ENCODE results near the gene HLA-DQA1. TPM values are rescaled to one million over a fixed set of nuclear protein-coding genes. Genes with fewer than 3 reads are reported as not detected.

The HLA-DQA1 gene
- total and polyA plus RNA-seq, 4 donors = 2.1 to 19.9 (median 9.3) TPM

DNA sequence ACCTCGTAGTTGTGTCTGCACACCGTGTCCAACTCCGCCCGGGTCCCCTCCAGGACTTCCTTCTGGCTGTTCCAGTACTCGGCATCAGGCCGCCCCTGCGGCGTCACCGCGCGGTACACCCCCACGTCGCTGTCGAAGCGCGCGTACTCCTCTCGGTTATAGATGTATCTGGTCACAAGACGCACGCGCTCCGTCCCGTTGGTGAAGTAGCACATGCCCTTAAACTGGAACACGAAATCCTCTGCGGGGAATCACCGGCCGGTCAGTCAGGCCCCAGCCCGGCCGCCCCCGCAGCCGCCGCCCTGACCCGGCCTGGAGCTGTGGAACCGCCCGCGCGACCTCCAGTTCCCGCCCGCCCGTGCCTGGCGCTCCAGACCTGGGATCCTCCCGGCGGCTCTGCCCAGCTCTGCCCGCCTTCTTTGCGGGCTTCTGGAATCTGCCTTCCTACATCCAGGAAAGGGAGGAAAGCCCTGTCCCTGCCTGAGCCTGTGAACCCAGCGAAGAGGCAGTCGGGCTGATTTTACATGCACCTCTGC, 27.7 kb downstream of the HLA-DQA1 start (continued):
- TF ChIP-seq, protein P1, sequence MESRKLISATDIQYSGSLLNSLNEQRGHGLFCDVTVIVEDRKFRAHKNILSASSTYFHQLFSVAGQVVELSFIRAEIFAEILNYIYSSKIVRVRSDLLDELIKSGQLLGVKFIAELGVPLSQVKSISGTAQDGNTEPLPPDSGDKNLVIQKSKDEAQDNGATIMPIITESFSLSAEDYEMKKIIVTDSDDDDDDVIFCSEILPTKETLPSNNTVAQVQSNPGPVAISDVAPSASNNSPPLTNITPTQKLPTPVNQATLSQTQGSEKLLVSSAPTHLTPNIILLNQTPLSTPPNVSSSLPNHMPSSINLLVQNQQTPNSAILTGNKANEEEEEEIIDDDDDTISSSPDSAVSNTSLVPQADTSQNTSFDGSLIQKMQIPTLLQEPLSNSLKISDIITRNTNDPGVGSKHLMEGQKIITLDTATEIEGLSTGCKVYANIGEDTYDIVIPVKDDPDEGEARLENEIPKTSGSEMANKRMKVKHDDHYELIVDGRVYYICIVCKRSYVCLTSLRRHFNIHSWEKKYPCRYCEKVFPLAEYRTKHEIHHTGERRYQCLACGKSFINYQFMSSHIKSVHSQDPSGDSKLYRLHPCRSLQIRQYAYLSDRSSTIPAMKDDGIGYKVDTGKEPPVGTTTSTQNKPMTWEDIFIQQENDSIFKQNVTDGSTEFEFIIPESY (IDR thresholded peaks at IDR 0.05) = no peak
- TF ChIP-seq FOXA1 (IDR thresholded peaks at IDR 0.05) (no peak), ATF3 (IDR thresholded peaks at IDR 0.05) (no peak), YY1 (IDR thresholded peaks at IDR 0.05) (no peak), MAX (IDR thresholded peaks at IDR 0.05) (no peak), NR2F2 (IDR thresholded peaks at IDR 0.05) (no peak)

GRCh38 chr6:32665661-32666060, 28.5 kb downstream of the HLA-DQA1 start:
- no peak overlapping the region for H3K4me3 ChIP-seq (ENCODE audit: low read depth in 1 of 3, low read length in 3 of 3)

GRCh38 chr6:32666420-32667300, 29.5 kb downstream of the HLA-DQA1 start, which contains the start of gene HLA-DQB1:
Gene HLA-DQB1, minus strand, starts transcription at chr6:32666657. Its CDS starts 50 bp downstream, at chr6:32666607.
- peak within 1 kb of the TSS in 1 of 2 donors; percentile 81 for H3K9ac ChIP-seq (ENCODE audit: low read depth in 1 of 2, low read length in 2 of 2)
- peak; percentile 42 for DNase-seq (ENCODE audit: low spot score)
- 18% methylated on average over 16 of the region's 16 CpGs for WGBS
- TF ChIP-seq NR2F2 (IDR thresholded peaks at IDR 0.05) = no peak
- TF ChIP-seq RXRA (IDR thresholded peaks at IDR 0.05) = no peak
- TF ChIP-seq HNF4A (conservative IDR thresholded peaks at IDR 0.05) = no peak
- TF ChIP-seq TAF1 (conservative IDR thresholded peaks at IDR 0.05) = no peak
- TF ChIP-seq, protein P2, sequence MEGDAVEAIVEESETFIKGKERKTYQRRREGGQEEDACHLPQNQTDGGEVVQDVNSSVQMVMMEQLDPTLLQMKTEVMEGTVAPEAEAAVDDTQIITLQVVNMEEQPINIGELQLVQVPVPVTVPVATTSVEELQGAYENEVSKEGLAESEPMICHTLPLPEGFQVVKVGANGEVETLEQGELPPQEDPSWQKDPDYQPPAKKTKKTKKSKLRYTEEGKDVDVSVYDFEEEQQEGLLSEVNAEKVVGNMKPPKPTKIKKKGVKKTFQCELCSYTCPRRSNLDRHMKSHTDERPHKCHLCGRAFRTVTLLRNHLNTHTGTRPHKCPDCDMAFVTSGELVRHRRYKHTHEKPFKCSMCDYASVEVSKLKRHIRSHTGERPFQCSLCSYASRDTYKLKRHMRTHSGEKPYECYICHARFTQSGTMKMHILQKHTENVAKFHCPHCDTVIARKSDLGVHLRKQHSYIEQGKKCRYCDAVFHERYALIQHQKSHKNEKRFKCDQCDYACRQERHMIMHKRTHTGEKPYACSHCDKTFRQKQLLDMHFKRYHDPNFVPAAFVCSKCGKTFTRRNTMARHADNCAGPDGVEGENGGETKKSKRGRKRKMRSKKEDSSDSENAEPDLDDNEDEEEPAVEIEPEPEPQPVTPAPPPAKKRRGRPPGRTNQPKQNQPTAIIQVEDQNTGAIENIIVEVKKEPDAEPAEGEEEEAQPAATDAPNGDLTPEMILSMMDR (IDR thresholded peaks at IDR 0.05; ENCODE audit: low read depth, low read length, missing input control) = no peak
- no peak for TF ChIP-seq FOXA2 (IDR thresholded peaks at IDR 0.05)
- TF ChIP-seq GABPA (IDR thresholded peaks at IDR 0.05 in 1 of 2, conservative IDR thresholded peaks at IDR 0.05 in 1 of 2) = no peak
- no peak for TF ChIP-seq MAX (IDR thresholded peaks at IDR 0.05)

More at GRCh38 chr6:32665661-32666060, 28.5 kb downstream of the HLA-DQA1 start:
- Histone ChIP-seq H3K27me3 (ENCODE audit: control insufficient read depth in 4 of 4, insufficient read depth in 4 of 4, low read length in 3 of 4) (no peaks in the 10 kb centered on the region), H3K27ac (ENCODE audit: low read depth in 1 of 2, low read length in 2 of 2) (peak overlapping the region; percentile 25 to 63), H3K36me3 (ENCODE audit: control insufficient read depth in 4 of 4, insufficient read depth in 3 of 4, low read depth in 1 of 4, low read length in 3 of 4) (no peaks in the 10 kb centered on the region), H3K4me1 (ENCODE audit: control insufficient read depth in 4 of 4, insufficient read depth in 4 of 4, low read length in 3 of 4) (no peaks in the 10 kb centered on the region), H3K9me3 (ENCODE audit: control insufficient read depth in 4 of 4, low read length in 3 of 4) (no peaks in the 10 kb centered on the region), H3K9ac (ENCODE audit: low read depth in 1 of 2, low read length in 2 of 2) (peak overlapping the region in 1 of 2 donors; percentile 81)
- 24% methylated on average over 3 of the region's 3 CpGs for WGBS
- no peak for TF ChIP-seq FOXA1 (IDR thresholded peaks at IDR 0.05)
- TF ChIP-seq ATF3 (IDR thresholded peaks at IDR 0.05) = no peak
- no peak for TF ChIP-seq SP1 (IDR thresholded peaks at IDR 0.05)
- TF ChIP-seq, protein P1 (IDR thresholded peaks at IDR 0.05) = no peak
- no peak for TF ChIP-seq MAX (IDR thresholded peaks at IDR 0.05)
- TF ChIP-seq FOXA2 (IDR thresholded peaks at IDR 0.05) = no peak
- TF ChIP-seq HNF4A (conservative IDR thresholded peaks at IDR 0.05) = no peak
- DNase-seq (ENCODE audit: low spot score) = no peak

More at GRCh38 chr6:32666420-32667300, 29.5 kb downstream of the HLA-DQA1 start, which contains the start of gene HLA-DQB1:
- no peaks in the 10 kb centered on the region for H3K27me3 ChIP-seq (ENCODE audit: control insufficient read depth in 4 of 4, insufficient read depth in 4 of 4, low read length in 3 of 4)
- H3K4me3 ChIP-seq (ENCODE audit: low read depth in 1 of 3, low read length in 3 of 3) = peak within 1 kb of the TSS in 1 of 3 donors; percentile 30
- no peaks in the 10 kb centered on the region for H3K36me3 ChIP-seq (ENCODE audit: control insufficient read depth in 4 of 4, insufficient read depth in 3 of 4, low read depth in 1 of 4, low read length in 3 of 4)
- no peaks in the 10 kb centered on the region for H3K9me3 ChIP-seq (ENCODE audit: control insufficient read depth in 4 of 4, low read length in 3 of 4)
- peak within 1 kb of the TSS; percentile 42 to 63 for H3K27ac ChIP-seq (ENCODE audit: low read depth in 1 of 2, low read length in 2 of 2)
- no peaks in the 10 kb centered on the region for H3K4me1 ChIP-seq (ENCODE audit: control insufficient read depth in 4 of 4, insufficient read depth in 4 of 4, low read length in 3 of 4)

Measured in liver (tissue), 9 donors.